Frontal cortex (tissue), 4 donors: ENCODE results near the gene AZU1. TPM values are rescaled to one million over a fixed set of nuclear protein-coding genes. Genes with fewer than 3 reads are reported as not detected.
A peak's percentile ranks its signal among the peaks of the same experiment; 100 is the strongest.
"Not testable (repeated sequence)": the region's sequence is repeated elsewhere in the genome, so short reads cannot be mapped to it uniquely, and the experiment has no call there.

Experiments used
- DNase-seq, 2 donors: peaks; one replicate each; pipeline ENCODE4 v3.0.0; 2012; ENCODE audit warnings: low spot score in 2 of 2
- FAIRE-seq: peaks from 2 replicates; lab custom pipeline; 2012; peaks lifted over from hg19 to GRCh38; lab: Jason Lieb, UNC
- total RNA-seq: library from RNA; depleted of rRNA; stranded (reverse); fragments of >200 nt; gene quantifications from one replicate; pipeline ENCODE4 v1.2.3, GENCODE V29; 2014
- donor health status: control.
- donor health status: control.
- donor health status: control.

The AZU1 gene
- total RNA-seq, 1 donor from 2014 or later = 0.41 TPM

- FAIRE-seq (no peak), DNase-seq (peak in 1 of 2 donors; percentile 26)
These were observed 4.0 kb upstream of the AZU1 start for GRCh38 chr19:823565-824121.

GRCh38 chr19:824885-825284, 2.8 kb upstream of the AZU1 start:
- FAIRE-seq = no peak
- no peak for DNase-seq

GRCh38 chr19:825897-826644, 1.6 kb upstream of the AZU1 start:
- FAIRE-seq (no peak), DNase-seq (no peak)

GRCh38 chr19:827314-827709, 325 bp upstream of the AZU1 start:
- no peak for DNase-seq
- FAIRE-seq = no peak

GRCh38 chr19:829129-829758, 1.6 kb downstream of the AZU1 start:
- FAIRE-seq (no peak), DNase-seq (no peak)

GRCh38 chr19:831407-832369, 4.1 kb downstream of the AZU1 start:
- no peak for FAIRE-seq
- DNase-seq = no peak

- no peak for DNase-seq
- FAIRE-seq = no peak
These were observed 6.6 kb downstream of the AZU1 start for GRCh38 chr19:834216-834615.

- DNase-seq (no peak), FAIRE-seq (no peak)
These were observed 7.7 kb downstream of the AZU1 start for GRCh38 chr19:835210-835810.

- FAIRE-seq = no peak
- DNase-seq = no peak
These were observed 13.0 kb downstream of the AZU1 start, which contains the start of gene PRTN3 for GRCh38 chr19:840519-841206. PRTN3 (plus strand) TSS chr19:840999; CDS start chr19:841009, 10 bp downstream.

- not testable (repeated sequence) for FAIRE-seq
These were observed 15.2 kb downstream of the AZU1 start for GRCh38 chr19:842802-843179.

GRCh38 chr19:843180-843835, 15.7 kb downstream of the AZU1 start:
- DNase-seq (no peak), FAIRE-seq (no peak)

More at GRCh38 chr19:842802-843179, 15.2 kb downstream of the AZU1 start:
- not testable (repeated sequence) for DNase-seq

- FAIRE-seq = no peak
- DNase-seq = no peak
These were observed 16.4 kb downstream of the AZU1 start for GRCh38 chr19:843836-844545.

GRCh38 chr19:844546-844971, 16.9 kb downstream of the AZU1 start:
- no peak for DNase-seq
- FAIRE-seq = no peak

- DNase-seq (no peak), FAIRE-seq (no peak)
These were observed 18.3 kb downstream of the AZU1 start for GRCh38 chr19:845707-846521.

GRCh38 chr19:848386-848921, 20.8 kb downstream of the AZU1 start:
- FAIRE-seq (no peak), DNase-seq (no peak)

GRCh38 chr19:849195-849594, 21.6 kb downstream of the AZU1 start:
- not testable (repeated sequence) for FAIRE-seq

More at GRCh38 chr19:849195-849594, 21.6 kb downstream of the AZU1 start:
- DNase-seq = not testable (repeated sequence)
